HFF-Myc (cell line): ENCODE measurements around the gene CTCFL.
A peak's percentile ranks its signal among the peaks of the same experiment; 100 is the strongest.

Source experiments
- DNase-seq: peaks from one replicate; pipeline ENCODE4 v3.0.0-alpha.2; 2011; ENCODE audit warnings: low read depth; ENCODE audit errors: extremely low read depth
- H3K4me3 ChIP-seq: replicated peaks from 2 replicates; pipeline ENCODE4 v1.5.1; 2011; ENCODE audit warnings: low read depth, mild to moderate bottlenecking, control low read depth, low read length
- CTCF ChIP-seq: IDR thresholded peaks from 2 replicates; pipeline ENCODE4 v1.5.1; 2012; ENCODE audit warnings: mild to moderate bottlenecking, low read depth, low read length, control low read depth; ENCODE audit errors: missing control alignments

CTCFL gene

DNA sequence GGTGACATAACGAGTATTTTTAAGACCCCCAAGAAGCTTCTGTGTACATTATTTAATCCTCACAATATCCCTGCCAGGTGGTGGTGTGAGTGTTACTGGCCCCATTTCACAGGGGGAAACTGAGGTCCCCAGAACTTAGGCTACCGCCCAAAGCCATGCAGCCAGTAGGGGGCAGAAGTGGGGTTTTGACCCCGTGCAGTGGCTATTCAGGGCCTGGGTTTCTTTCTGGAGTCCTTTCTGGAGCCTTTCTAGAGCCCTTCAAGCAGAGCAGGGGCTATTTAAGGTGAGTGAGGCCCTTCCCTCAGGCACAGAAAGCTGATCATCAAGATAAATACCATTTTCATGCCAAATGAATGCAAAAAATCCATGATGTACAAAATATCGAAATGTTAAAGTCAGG, 59.0 kb downstream of the CTCFL start:
- DNase-seq, result no peak
- TF ChIP-seq CTCF, result peak; percentile 17
- no peak overlapping the region for H3K4me3 ChIP-seq

DNA sequence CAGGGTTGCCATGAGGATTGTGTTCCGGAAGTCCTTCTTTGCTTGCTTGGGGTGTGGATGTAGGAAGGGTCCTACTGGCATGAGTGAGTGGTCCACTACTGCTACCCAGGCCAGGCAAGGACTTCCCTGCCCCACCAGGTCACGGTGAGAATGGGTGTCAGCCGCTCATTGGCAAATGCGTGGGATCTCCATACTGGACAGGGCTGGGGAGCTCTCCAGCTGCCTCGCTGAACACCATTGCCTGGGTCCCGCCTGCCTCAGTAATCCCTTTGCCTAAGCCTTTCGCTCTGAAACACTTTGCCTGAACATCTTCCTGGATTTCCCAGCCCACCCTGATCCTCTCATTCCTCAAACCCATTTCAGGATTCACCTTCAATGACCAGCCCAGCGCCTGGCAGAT, 59.5 kb downstream of the CTCFL start:
- no peak for TF ChIP-seq CTCF

DNA sequence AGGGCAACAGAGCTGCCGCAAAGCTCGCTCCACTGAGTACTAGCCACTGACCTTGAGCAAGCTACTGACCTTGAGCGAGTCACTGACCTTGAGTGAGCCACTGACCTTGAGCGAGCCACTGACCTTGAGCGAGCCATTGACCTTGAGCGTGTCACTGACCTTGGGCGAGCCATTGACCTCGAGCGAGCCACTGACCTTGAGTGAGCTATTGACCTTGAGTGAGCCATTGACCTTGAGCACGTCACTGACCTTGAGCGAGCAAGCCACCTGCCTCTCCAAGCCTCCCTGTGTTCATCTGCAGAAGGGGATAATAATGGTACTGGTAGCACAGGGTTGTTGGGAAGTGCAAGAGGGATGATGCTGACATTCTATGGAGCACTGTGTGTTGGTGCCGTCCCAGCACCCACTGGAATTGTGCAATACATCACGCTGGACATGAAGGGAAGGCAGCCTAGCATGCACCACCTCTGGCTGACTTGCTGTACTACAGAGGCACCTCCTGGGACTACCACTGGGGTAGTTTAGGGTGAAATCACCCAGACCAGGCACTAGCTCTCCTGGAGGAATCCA, 60.2 kb downstream of the CTCFL start:
- DNase-seq, result no peak
- TF ChIP-seq CTCF, result no peak
- no peak overlapping the region for H3K4me3 ChIP-seq

More for the DNA sequence above, 59.5 kb downstream of the CTCFL start:
- H3K4me3 ChIP-seq, result no peak overlapping the region
- DNase-seq, result no peak

GRCh38 chr20:57462781-57463180, 62.2 kb downstream of the CTCFL start:
- TF ChIP-seq CTCF, result no peak
- no peak for DNase-seq

GRCh38 chr20:57461726-57462125, 63.2 kb downstream of the CTCFL start:
- no peak for DNase-seq
- no peak for TF ChIP-seq CTCF
- H3K4me3 ChIP-seq, result no peak overlapping the region

More at GRCh38 chr20:57462781-57463180, 62.2 kb downstream of the CTCFL start:
- H3K4me3 ChIP-seq, result no peak overlapping the region

- no peak overlapping the region for H3K4me3 ChIP-seq
- no peak for DNase-seq
- TF ChIP-seq CTCF, result no peak
Measured at GRCh38 chr20:57460781-57461465, 64.0 kb downstream of the CTCFL start.
